OCI-LY1 (cell line): Measurements from ENCODE around the gene PDCD2.

Source experiments
- H2AFZ ChIP-seq: fragments of 200-600 bp; sonication (generic), shearing (Covaris generic); 2 replicates; pipeline ENCODE4 v1.6.0; 2014; ENCODE audit warnings: antibody characterized with exemption, mild to moderate bottlenecking, low read length
- H3F3A ChIP-seq: fragments of 200-600 bp; sonication (generic), shearing (Covaris generic); 2 replicates; pipeline ENCODE4 v1.6.0; 2014; ENCODE audit warnings: mild to moderate bottlenecking, antibody characterized with exemption, low read length, moderate library complexity; ENCODE audit not compliant: insufficient read depth
- H3K27ac ChIP-seq: fragments of 200-600 bp; sonication (generic); 2 replicates; pipeline ENCODE4 v1.5.1; 2014; ENCODE audit warnings: low read length, mixed run types, mild to moderate bottlenecking, low read depth; ENCODE audit not compliant: poor library complexity, severe bottlenecking
- H3K27me3 ChIP-seq: fragments of 200-600 bp; sonication (generic); 2 replicates; pipeline ENCODE4 v1.6.0; 2014; ENCODE audit warnings: antibody characterized with exemption, mild to moderate bottlenecking, low read length, moderate library complexity; ENCODE audit not compliant: insufficient read depth
- H3K36me3 ChIP-seq: fragments of 200-600 bp; sonication (generic); 2 replicates; pipeline ENCODE4 v1.6.1; 2014; ENCODE audit warnings: mild to moderate bottlenecking, antibody characterized with exemption, low read length, moderate library complexity, mixed read lengths; ENCODE audit not compliant: insufficient read depth
- H3K4me1 ChIP-seq: fragments of 200-600 bp; sonication (generic); 2 replicates; pipeline ENCODE4 v1.5.1; 2014; ENCODE audit warnings: mild to moderate bottlenecking, low read length, moderate library complexity; ENCODE audit not compliant: insufficient read depth, severe bottlenecking
- H3K4me2 ChIP-seq: fragments of 200-600 bp; sonication (generic), shearing (Covaris generic); 2 replicates; pipeline ENCODE4 v1.6.1; 2014; ENCODE audit warnings: low read length
- H3K4me3 ChIP-seq: fragments of 200-600 bp; sonication (generic); 2 replicates; pipeline ENCODE4 v1.5.1; 2014; ENCODE audit warnings: low read length, low read depth, mild to moderate bottlenecking, mixed read lengths; ENCODE audit not compliant: poor library complexity, severe bottlenecking
- H3K79me2 ChIP-seq: fragments of 200-600 bp; shearing (Covaris generic); 2 replicates; pipeline ENCODE4 v1.6.1; 2016; ENCODE audit warnings: mixed run types, low read length, mixed read lengths; ENCODE audit not compliant: insufficient read depth
- H3K9ac ChIP-seq: fragments of 200-600 bp; sonication (generic), shearing (Covaris generic); 2 replicates; pipeline ENCODE4 v1.6.1; 2014; ENCODE audit warnings: mild to moderate bottlenecking, low read length, mixed read lengths
- H3K9me2 ChIP-seq: fragments of 200-600 bp; sonication (generic), shearing (Covaris generic); 2 replicates; pipeline ENCODE4 v1.6.1; 2014; ENCODE audit warnings: low read depth, mild to moderate bottlenecking, low read length, mixed read lengths
- H3K9me3 ChIP-seq: fragments of 200-600 bp; shearing (Covaris generic); 2 replicates; pipeline ENCODE4 v1.6.1; 2014; ENCODE audit warnings: low read length, mixed read lengths
- H4K20me1 ChIP-seq: fragments of 200-600 bp; sonication (generic), shearing (Covaris generic); 2 replicates; pipeline ENCODE4 v1.6.0; 2016; ENCODE audit warnings: mild to moderate bottlenecking, low read length; ENCODE audit not compliant: insufficient read depth
- EZH2 ChIP-seq: fragments of 200-600 bp; sonication (generic), shearing (Covaris generic); IDR thresholded peaks from 2 replicates; pipeline ENCODE4 v1.8.0; 2017; ENCODE audit warnings: borderline replicate concordance, mixed run types, mild to moderate bottlenecking, antibody characterized with exemption, low read length, moderate library complexity, mixed read lengths
- TF ChIP-seq, protein P1 (sequence below): fragments of 200-600 bp; sonication (generic), shearing (Covaris generic); IDR thresholded peaks from 2 replicates; pipeline ENCODE4 v1.5.1; 2017; ENCODE audit warnings: mild to moderate bottlenecking, antibody characterized with exemption, low read length, moderate library complexity, mixed read lengths

The PDCD2 gene

DNA sequence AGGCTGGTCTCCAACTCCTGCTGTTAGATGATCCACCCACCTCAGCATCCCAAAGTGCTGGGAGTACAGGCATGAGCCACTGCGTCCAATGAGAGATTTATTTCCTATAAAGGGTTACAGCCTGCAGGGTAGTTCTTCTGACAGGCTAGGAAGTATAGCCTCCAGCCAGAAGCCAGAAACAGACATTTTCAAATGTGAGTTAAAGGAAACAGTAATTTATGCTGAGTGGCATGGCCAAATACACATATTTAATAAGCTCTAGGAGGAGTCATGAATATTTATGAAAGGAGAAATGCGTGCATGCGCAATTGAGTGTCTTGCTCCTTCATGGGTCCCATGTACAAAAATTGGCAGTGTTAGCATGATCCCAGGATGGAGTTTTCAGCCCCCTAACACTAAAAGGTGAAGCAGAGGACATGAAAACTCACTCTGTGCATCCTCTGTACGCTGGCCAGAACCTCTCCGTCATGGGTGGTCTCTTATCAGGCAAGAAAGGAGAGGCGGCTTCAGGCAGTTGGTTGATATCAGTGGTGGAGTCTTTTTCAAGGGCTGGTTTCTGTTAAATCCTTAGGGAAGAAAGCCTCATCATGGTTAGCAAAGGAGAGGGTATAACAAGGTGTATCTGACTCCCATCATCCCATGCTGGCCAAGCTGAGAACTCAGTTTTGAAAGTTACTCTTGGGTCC, 21.3 kb upstream of the PDCD2 start:
- Histone ChIP-seq H3K27me3 (0 out of 2 replicates have a peak, but pooled peaks cover 3% of the 10 kb centered on the region), H3K4me3 (no peak overlapping the region), H3K9ac (no peak overlapping the region), H3K36me3 (no peaks in the 10 kb centered on the region), H3F3A (no peaks in the 10 kb centered on the region), H3K9me2 (no peaks in the 10 kb centered on the region; the same call in 1 of the 2 replicates), H3K27ac (no peak overlapping the region), H3K4me1 (no peaks in the 10 kb centered on the region), H3K79me2 (no peaks in the 10 kb centered on the region), H3K4me2 (no peak overlapping the region), H2AFZ (no peak overlapping the region), H3K9me3 (no peaks in the 10 kb centered on the region), H4K20me1 (no peaks in the 10 kb centered on the region)
- TF ChIP-seq EZH2, result no peak
- TF ChIP-seq, protein P1, sequence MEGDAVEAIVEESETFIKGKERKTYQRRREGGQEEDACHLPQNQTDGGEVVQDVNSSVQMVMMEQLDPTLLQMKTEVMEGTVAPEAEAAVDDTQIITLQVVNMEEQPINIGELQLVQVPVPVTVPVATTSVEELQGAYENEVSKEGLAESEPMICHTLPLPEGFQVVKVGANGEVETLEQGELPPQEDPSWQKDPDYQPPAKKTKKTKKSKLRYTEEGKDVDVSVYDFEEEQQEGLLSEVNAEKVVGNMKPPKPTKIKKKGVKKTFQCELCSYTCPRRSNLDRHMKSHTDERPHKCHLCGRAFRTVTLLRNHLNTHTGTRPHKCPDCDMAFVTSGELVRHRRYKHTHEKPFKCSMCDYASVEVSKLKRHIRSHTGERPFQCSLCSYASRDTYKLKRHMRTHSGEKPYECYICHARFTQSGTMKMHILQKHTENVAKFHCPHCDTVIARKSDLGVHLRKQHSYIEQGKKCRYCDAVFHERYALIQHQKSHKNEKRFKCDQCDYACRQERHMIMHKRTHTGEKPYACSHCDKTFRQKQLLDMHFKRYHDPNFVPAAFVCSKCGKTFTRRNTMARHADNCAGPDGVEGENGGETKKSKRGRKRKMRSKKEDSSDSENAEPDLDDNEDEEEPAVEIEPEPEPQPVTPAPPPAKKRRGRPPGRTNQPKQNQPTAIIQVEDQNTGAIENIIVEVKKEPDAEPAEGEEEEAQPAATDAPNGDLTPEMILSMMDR, result no peak

DNA sequence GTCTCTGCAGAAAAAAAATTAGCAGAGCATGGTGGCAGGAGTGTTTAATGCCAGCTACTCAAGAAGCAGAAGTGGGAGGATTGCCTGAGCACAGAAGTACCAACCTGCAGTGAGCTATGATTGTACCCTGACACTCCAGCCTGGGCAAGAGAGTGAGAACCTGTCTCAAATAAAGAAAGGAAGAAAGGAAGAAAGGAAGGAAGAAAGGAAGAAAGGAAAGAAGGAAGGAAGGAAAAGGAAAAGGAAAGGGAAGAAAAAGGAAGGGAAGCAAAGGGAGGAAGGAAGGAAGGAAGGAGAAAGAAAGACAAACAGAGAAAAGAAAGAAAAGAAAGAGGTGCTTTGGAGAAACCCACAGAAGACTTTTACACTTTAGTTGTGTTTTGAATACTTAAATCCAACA, 12.8 kb upstream of the PDCD2 start:
- Histone ChIP-seq H4K20me1 (no peaks in the 10 kb centered on the region), H3K9me3 (no peaks in the 10 kb centered on the region), H3F3A (no peaks in the 10 kb centered on the region), H3K79me2 (no peaks in the 10 kb centered on the region), H3K4me1 (no peaks in the 10 kb centered on the region), H3K4me2 (no peak overlapping the region), H3K4me3 (no peak overlapping the region), H3K36me3 (no peaks in the 10 kb centered on the region), H3K27ac (no peak overlapping the region), H3K9ac (no peak overlapping the region), H3K27me3 (0 out of 2 replicates have a peak, but pooled peaks cover 2% of the 10 kb centered on the region), H2AFZ (no peak overlapping the region), H3K9me2 (no peaks in the 10 kb centered on the region; the same call in 1 of the 2 replicates)
- TF ChIP-seq EZH2, result no peak
- TF ChIP-seq, protein P1, result no peak

DNA sequence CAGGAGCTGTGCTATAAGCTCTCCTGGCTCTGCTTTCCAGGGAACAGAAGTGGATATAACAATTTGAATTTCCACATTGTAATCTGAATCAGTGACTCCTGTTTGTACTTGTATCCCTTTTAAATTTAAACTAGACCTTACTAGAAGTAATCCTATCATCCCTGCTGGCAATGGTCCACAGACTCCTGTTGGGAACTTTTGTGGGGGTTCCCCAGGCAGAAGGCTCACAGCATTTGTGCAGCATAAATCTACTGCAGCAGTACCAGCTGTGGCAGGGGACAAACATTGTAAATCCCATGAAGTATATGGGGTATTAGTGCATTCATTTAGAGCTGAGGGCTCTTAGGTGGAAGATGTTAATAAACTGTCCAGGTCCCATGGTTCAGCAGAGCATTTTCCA, 12.0 kb upstream of the PDCD2 start:
- Histone ChIP-seq H3K27me3 (0 out of 2 replicates have a peak, but pooled peaks cover 2% of the 10 kb centered on the region), H3K27ac (no peak overlapping the region), H3K36me3 (no peaks in the 10 kb centered on the region), H3K4me3 (no peak overlapping the region), H3K4me2 (no peak overlapping the region), H2AFZ (no peak overlapping the region), H4K20me1 (no peaks in the 10 kb centered on the region), H3F3A (no peaks in the 10 kb centered on the region), H3K4me1 (no peaks in the 10 kb centered on the region), H3K9me3 (0 out of 2 replicates have a peak, but pooled peaks cover 4% of the 10 kb centered on the region), H3K9me2 (no peaks in the 10 kb centered on the region), H3K9ac (no peak overlapping the region), H3K79me2 (no peaks in the 10 kb centered on the region)
- TF ChIP-seq, protein P1, result no peak
- no peak for TF ChIP-seq EZH2
